Measurements from ENCODE around the gene PTPRO. TPM values are rescaled to one million over a fixed set of nuclear protein-coding genes. Genes with fewer than 3 reads are reported as not detected.

The PTPRO gene
- polyA plus RNA-seq, 1 experiment, result 0.10 TPM

DNA sequence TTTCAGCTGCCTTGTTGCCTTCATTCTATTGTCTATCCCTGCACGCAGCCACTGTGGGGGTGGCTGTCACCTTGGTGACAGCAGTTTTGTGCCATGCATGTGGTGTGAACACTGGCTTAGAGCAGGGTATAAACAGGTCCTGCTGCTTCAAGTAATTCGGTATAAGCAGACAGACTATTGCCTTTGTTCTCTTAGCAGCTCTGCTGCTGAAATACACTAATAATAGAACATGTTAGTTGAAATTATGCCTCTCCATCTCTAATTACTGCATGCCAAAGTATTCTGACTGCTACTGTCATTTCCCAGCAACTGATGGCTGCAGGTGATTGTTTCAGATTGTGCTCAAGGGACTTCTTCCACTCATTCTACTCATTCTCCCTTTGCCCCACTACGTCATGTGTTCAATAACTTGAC, 34.6 kb downstream of the PTPRO start:
- H3K9me3 ChIP-seq (ENCODE audit: control insufficient read depth, insufficient read depth, low read length), result no peaks in the 10 kb centered on the region
- TF ChIP-seq, protein P1, sequence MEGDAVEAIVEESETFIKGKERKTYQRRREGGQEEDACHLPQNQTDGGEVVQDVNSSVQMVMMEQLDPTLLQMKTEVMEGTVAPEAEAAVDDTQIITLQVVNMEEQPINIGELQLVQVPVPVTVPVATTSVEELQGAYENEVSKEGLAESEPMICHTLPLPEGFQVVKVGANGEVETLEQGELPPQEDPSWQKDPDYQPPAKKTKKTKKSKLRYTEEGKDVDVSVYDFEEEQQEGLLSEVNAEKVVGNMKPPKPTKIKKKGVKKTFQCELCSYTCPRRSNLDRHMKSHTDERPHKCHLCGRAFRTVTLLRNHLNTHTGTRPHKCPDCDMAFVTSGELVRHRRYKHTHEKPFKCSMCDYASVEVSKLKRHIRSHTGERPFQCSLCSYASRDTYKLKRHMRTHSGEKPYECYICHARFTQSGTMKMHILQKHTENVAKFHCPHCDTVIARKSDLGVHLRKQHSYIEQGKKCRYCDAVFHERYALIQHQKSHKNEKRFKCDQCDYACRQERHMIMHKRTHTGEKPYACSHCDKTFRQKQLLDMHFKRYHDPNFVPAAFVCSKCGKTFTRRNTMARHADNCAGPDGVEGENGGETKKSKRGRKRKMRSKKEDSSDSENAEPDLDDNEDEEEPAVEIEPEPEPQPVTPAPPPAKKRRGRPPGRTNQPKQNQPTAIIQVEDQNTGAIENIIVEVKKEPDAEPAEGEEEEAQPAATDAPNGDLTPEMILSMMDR (IDR thresholded peaks at IDR 0.05; ENCODE audit: low read depth, low read length), result no peak
- DNase-seq (ENCODE audit: low read depth, low spot score), result no peak
- no peak overlapping the region for H3K27ac ChIP-seq (ENCODE audit: low read depth, low read length)
- ChIA-PET POLR2A (no interaction called here), CTCF (no interaction called here)
- H3K27me3 ChIP-seq (ENCODE audit: control insufficient read depth, insufficient read depth, low read length), result no peaks in the 10 kb centered on the region
- H3K4me3 ChIP-seq (ENCODE audit: low read depth, low read length), result no peak overlapping the region

DNA sequence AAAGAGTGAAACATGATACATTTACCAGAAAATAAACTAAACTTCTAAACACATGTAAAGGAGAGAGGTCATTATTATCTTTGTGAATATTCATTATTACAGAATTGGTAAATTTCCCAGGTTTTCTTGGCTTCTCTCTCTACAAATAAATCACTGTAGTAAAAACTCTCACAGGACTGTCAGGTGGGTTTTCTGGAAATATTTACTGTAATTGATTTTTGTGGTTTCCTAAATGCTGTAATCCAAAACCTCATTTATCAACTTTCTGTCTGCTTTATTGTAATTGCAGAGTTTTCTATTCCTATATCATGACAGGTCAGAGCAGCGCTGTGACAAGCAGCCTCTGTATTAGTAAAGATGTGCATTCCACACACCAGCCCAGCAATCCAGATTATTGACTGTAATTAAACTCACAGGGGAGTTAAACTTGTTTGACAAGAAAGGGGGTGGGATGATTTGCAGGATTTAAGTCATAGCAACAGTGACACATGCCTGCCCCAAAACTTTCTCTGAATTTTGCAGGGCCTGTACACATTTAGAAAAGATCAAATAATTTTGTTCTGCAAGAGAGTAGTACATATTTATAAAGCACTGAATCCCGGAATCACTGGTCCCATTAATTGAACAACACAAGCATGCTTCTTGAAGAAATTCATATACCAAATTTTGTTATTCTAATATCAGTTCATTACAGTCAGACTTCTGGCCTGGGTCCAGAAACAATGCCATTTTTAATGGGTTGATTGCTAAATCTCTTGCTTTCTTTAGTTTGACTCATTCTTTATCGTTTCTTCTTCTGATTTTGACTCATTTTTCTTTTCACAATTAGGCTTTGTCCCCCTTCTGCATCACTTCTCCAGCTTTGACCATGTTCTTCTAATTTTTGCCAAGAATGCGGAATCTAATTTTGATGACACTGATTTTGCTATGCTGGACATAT, 42.2 kb downstream of the PTPRO start:
- Histone ChIP-seq H3K27me3 (ENCODE audit: control insufficient read depth, insufficient read depth, low read length) (no peaks in the 10 kb centered on the region), H3K27ac (ENCODE audit: low read depth, low read length) (no peak overlapping the region), H3K9me3 (ENCODE audit: control insufficient read depth, insufficient read depth, low read length) (no peaks in the 10 kb centered on the region), H3K4me3 (ENCODE audit: low read depth, low read length) (no peak overlapping the region)
- TF ChIP-seq, protein P1 (IDR thresholded peaks at IDR 0.05; ENCODE audit: low read depth, low read length), result no peak
- ChIA-PET POLR2A (no interaction called here), CTCF (no interaction called here)
- no peak for DNase-seq (ENCODE audit: low read depth, low spot score)

DNA sequence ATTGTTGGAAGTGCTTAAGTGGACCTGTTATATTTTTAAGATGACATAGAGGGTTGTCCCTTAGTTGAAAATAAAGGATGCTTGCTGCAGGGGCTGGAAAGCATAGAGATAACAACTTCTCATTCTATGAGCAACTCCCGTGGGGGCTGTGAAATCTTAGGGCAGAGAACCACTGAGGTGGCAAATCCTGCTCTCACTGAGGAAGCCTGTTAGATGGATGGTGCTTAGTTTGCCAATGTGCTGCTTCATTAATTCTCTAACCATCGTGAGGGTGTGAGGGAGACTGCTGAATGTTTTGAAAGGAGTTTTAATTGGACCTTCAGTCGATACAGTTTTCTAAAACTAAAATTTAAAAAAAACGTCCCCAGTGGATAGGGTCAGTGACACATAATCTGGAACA, 46.5 kb downstream of the PTPRO start:
- DNase-seq (ENCODE audit: low read depth, low spot score), result no peak
- Histone ChIP-seq H3K9me3 (ENCODE audit: control insufficient read depth, insufficient read depth, low read length) (no peaks in the 10 kb centered on the region), H3K4me3 (ENCODE audit: low read depth, low read length) (no peak overlapping the region), H3K27me3 (ENCODE audit: control insufficient read depth, insufficient read depth, low read length) (no peaks in the 10 kb centered on the region), H3K27ac (ENCODE audit: low read depth, low read length) (no peak overlapping the region)
- ChIA-PET CTCF (no interaction called here), POLR2A (no interaction called here)
- TF ChIP-seq, protein P1 (IDR thresholded peaks at IDR 0.05; ENCODE audit: low read depth, low read length), result no peak

DNA sequence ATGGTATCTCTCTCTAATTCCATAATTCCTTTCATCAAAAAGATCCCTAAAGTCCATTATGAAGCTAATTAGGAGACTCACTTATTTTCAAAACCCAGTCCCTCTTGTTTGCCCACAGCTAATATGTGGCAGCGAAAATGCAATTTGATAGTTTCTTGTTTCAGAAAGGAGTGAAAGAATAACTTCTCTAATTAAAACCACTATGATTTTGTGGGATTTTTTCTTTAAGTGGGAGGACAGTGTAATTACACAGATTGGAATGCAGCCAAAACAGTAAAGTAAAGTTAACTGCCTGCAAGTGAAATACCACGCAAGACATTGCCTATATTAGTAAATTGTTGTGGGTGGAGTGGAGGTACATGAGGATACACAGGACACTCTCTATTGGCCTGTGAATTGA, 50.0 kb downstream of the PTPRO start:
- no peaks in the 10 kb centered on the region for H3K27me3 ChIP-seq (ENCODE audit: control insufficient read depth, insufficient read depth, low read length)
- CTCF ChIA-PET, result no interaction called here
- POLR2A ChIA-PET, result no interaction called here
- no peak for DNase-seq (ENCODE audit: low read depth, low spot score)
- no peak overlapping the region for H3K4me3 ChIP-seq (ENCODE audit: low read depth, low read length)
- TF ChIP-seq, protein P1 (IDR thresholded peaks at IDR 0.05; ENCODE audit: low read depth, low read length), result no peak
- H3K27ac ChIP-seq (ENCODE audit: low read depth, low read length), result no peak overlapping the region
- no peaks in the 10 kb centered on the region for H3K9me3 ChIP-seq (ENCODE audit: control insufficient read depth, insufficient read depth, low read length)

DNA sequence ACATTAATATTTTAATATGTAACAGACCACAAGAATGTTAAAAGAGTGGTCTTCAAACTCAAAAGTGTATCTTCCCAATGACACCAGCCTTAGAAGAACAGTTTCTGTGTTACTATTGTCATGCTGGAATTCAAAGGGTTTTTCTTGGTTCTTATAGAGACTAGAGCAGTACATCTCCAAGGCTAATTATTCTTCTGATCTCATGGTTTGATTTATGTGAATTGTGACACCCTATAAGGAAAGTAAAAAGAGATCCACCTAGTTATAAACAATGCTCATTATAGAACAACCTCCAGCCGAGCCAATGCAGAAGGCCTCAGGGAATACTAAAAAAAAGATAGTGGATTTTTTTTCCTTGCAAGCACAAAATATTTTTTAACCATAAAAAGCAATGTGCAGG, 65.5 kb downstream of the PTPRO start:
- Histone ChIP-seq H3K27ac (ENCODE audit: low read depth, low read length) (no peak overlapping the region), H3K9me3 (ENCODE audit: control insufficient read depth, insufficient read depth, low read length) (no peaks in the 10 kb centered on the region), H3K4me3 (ENCODE audit: low read depth, low read length) (no peak overlapping the region), H3K27me3 (ENCODE audit: control insufficient read depth, insufficient read depth, low read length) (peaks cover 3% of the 10 kb centered on the region)
- DNase-seq (ENCODE audit: low read depth, low spot score), result no peak
- ChIA-PET POLR2A (no interaction called here), CTCF (no interaction called here)
- TF ChIP-seq, protein P1 (IDR thresholded peaks at IDR 0.05; ENCODE audit: low read depth, low read length), result no peak

Data from AG04450 (cell line).